Measurements from ENCODE around the gene PIK3R5.

GRCh38 chr17:8934346-8934745 lies 31.2 kb downstream of the PIK3R5 start:
- TF ChIP-seq, protein P1, sequence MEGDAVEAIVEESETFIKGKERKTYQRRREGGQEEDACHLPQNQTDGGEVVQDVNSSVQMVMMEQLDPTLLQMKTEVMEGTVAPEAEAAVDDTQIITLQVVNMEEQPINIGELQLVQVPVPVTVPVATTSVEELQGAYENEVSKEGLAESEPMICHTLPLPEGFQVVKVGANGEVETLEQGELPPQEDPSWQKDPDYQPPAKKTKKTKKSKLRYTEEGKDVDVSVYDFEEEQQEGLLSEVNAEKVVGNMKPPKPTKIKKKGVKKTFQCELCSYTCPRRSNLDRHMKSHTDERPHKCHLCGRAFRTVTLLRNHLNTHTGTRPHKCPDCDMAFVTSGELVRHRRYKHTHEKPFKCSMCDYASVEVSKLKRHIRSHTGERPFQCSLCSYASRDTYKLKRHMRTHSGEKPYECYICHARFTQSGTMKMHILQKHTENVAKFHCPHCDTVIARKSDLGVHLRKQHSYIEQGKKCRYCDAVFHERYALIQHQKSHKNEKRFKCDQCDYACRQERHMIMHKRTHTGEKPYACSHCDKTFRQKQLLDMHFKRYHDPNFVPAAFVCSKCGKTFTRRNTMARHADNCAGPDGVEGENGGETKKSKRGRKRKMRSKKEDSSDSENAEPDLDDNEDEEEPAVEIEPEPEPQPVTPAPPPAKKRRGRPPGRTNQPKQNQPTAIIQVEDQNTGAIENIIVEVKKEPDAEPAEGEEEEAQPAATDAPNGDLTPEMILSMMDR (IDR thresholded peaks at IDR 0.05): no peak
- TF ChIP-seq POLR2A (IDR thresholded peaks at IDR 0.05): no peak

Measured in tibial nerve (tissue), 3 donors.